ENCODE results near the gene DENND2A. TPM values are rescaled to one million over a fixed set of nuclear protein-coding genes. Genes with fewer than 3 reads are reported as not detected.

DENND2A gene, protein sequence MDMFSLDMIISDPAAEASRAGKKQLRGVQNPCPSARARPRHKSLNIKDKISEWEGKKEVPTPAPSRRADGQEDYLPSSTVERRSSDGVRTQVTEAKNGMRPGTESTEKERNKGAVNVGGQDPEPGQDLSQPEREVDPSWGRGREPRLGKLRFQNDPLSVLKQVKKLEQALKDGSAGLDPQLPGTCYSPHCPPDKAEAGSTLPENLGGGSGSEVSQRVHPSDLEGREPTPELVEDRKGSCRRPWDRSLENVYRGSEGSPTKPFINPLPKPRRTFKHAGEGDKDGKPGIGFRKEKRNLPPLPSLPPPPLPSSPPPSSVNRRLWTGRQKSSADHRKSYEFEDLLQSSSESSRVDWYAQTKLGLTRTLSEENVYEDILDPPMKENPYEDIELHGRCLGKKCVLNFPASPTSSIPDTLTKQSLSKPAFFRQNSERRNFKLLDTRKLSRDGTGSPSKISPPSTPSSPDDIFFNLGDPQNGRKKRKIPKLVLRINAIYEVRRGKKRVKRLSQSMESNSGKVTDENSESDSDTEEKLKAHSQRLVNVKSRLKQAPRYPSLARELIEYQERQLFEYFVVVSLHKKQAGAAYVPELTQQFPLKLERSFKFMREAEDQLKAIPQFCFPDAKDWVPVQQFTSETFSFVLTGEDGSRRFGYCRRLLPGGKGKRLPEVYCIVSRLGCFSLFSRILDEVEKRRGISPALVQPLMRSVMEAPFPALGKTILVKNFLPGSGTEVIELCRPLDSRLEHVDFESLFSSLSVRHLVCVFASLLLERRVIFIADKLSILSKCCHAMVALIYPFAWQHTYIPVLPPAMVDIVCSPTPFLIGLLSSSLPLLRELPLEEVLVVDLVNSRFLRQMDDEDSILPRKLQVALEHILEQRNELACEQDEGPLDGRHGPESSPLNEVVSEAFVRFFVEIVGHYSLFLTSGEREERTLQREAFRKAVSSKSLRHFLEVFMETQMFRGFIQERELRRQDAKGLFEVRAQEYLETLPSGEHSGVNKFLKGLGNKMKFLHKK
- 7.2 TPM for total RNA-seq
- long read RNA-seq, partial matches to known transcripts = 2 of 11 reads
- long read RNA-seq, other reads (novel, unspliced or antisense) = 6 of 11 reads

DNA sequence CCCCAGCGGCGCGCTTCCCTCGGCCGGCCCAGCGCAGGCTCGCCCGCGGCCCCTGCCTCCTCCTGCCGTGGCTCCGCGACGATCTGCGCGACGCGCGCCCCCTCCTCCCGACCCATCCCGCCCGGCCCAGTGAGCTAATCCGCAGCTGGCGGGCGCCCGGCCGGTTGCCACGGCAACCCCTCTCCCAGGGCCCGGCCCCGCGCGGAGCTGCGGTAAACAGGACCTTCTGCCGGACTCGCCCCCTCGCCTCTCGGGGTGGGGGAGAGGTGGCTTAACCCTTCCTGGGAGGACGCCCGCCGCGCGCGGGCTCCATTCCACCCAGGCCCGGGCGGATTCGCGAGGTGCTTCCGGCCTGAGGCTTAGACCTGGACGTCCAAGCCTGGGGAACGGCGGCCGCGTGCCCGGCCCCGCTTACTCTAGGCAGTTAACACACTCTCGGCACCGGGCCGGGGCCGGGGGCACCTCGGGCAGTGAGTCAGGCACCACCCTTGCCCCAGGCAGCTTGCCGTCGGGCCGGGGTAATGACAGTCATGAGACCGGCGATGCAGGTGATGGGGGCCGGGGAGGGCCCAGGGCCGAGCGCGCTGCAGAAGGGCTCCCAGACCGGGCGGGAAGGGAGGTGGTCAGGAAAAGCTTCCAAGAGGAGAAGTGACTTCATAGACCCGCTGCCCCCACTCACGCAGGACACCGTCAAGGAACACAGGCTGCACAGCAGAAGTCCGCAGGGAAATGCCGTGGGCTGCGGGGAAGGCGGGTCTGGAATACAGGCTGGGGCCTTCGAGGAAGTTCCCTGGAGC, at the start of gene DENND2A:
DENND2A (minus strand) TSS at position 87 of the 797 bp plus-strand sequence. CDS start 38,416 bp downstream, outside the sequence.
- intact Hi-C loops (cut with DNase I) = loop anchor here (5.0 kb wide), 1 partner anchor 99 kb away; no protein-coding TSS in a partner anchor

GRCh38 chr7:140689199-140690152, 48.9 kb upstream of the DENND2A start:
- peak; percentile 59 for DNase-seq (ENCODE audit: low spot score)
- intact Hi-C loops (cut with DNase I) = loop anchor here (10.0 kb wide), 3 partner anchors 235 to 865 kb away; partner anchors contain the start of genes AGK, BRAF and MRPS33

More for the DNA sequence above, at the start of gene DENND2A:
- peak; percentile 81 for DNase-seq (ENCODE audit: low spot score)

- intact Hi-C loops (cut with DNase I) = no loop called here
- DNase-seq (ENCODE audit: low spot score) = peak; percentile 46
These were observed 47.7 kb upstream of the DENND2A start for GRCh38 chr7:140688341-140688740.

- intact Hi-C loops (cut with DNase I) = no loop called here
- DNase-seq (ENCODE audit: low spot score) = peak; percentile 67
These were observed 46.3 kb upstream of the DENND2A start for GRCh38 chr7:140686921-140687320.

GRCh38 chr7:140685407-140686087, 44.9 kb upstream of the DENND2A start:
- intact Hi-C loops (cut with DNase I) = no loop called here
- peak; percentile 71 for DNase-seq (ENCODE audit: low spot score)

DNA sequence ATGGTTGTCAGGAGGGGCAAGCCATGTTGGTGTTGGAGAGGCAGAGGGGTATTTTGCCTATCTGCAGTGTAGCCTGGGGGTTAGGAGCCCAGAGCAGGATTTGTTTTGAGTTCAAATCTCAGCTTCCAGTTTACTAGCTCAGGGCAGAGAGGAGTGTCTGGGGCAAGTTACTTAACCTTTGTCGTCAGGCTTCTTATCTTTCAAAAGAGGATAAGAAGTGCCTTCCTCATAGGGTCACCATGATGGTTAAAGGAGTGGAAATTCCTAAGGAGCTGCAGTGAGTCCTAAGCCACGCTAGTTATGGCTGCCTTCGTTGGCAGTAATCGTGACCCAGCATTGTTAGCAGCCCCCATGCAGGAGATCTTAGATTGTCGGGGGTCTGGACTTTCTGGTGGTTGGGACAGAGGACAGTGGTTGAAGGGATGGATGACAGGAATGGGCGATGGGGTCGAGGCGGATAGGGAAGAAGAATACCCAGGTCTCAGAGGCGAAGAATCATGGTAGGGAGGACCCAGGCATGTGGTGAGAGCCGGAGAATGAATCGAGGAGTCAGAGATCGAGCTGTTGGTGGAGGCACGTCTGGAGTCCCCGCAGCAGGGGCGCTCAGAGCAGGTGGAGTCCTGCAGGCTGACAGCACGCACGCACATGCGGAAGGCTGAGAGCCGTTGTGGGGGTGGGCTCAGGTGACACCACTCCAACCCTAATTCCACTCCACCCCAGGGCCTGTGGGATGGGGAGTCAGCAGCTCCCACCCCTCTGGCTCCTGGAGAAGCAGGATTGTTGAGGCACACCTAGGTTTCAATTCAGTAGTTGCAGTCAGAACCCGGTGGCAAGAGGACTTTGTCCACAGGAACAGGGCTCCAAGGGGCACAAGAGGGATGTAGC, 43.7 kb upstream of the DENND2A start:
- peak; percentile 62 for DNase-seq (ENCODE audit: low spot score)
- intact Hi-C loops (cut with DNase I) = no loop called here

- intact Hi-C loops (cut with DNase I) = no loop called here
- DNase-seq (ENCODE audit: low spot score) = peak; percentile 27
These were observed 43.0 kb upstream of the DENND2A start for GRCh38 chr7:140683657-140684056.

GRCh38 chr7:140681766-140682165, 41.2 kb upstream of the DENND2A start:
- intact Hi-C loops (cut with DNase I) = no loop called here
- DNase-seq (ENCODE audit: low spot score) = no peak

GRCh38 chr7:140680886-140681285, 40.3 kb upstream of the DENND2A start:
- DNase-seq (ENCODE audit: low spot score) = peak; percentile 66
- intact Hi-C loops (cut with DNase I) = no loop called here

DNA sequence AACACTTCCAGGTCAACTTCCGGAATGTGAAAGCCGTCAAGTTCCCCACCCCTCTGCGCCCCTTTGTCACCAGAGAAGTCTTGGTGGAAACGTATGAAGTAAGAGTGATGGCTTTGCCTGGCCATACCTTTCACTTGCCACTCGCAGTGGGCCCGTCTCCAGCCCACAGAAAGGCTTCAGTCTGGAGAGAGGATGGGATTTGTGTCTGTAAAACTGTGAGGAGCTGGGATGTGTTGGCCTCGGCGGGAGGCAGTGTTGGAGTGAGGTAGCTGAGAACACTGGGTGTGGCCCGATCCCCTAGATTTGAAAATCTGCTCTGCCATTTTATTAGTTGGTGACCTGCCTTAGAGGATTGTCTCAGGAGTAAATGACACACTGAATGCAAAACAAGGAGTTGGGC, 38.6 kb upstream of the DENND2A start:
- intact Hi-C loops (cut with DNase I) = loop anchor here (10.0 kb wide), 1 partner anchor 96 kb away; no protein-coding TSS in a partner anchor
- DNase-seq (ENCODE audit: low spot score) = no peak

DNA sequence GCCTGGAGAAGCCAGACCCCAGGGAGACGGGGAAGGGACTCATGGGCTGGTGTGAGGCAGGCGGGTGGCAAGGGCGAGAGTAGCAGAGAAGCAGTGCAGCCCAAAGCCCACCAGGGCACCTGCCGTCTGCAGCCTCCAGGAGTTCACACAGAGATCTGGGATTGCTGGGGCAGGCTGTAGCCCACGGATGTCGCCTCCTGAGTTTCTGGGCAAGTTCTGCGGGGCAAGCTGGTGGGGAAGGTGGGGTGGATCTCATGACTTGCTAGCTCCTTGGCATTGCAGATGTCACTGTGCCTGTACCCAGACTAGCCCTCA, 38.2 kb upstream of the DENND2A start:
- DNase-seq (ENCODE audit: low spot score) = peak; percentile 58
- intact Hi-C loops (cut with DNase I) = loop anchor here (10.0 kb wide), 1 partner anchor 96 kb away; no protein-coding TSS in a partner anchor

DNA sequence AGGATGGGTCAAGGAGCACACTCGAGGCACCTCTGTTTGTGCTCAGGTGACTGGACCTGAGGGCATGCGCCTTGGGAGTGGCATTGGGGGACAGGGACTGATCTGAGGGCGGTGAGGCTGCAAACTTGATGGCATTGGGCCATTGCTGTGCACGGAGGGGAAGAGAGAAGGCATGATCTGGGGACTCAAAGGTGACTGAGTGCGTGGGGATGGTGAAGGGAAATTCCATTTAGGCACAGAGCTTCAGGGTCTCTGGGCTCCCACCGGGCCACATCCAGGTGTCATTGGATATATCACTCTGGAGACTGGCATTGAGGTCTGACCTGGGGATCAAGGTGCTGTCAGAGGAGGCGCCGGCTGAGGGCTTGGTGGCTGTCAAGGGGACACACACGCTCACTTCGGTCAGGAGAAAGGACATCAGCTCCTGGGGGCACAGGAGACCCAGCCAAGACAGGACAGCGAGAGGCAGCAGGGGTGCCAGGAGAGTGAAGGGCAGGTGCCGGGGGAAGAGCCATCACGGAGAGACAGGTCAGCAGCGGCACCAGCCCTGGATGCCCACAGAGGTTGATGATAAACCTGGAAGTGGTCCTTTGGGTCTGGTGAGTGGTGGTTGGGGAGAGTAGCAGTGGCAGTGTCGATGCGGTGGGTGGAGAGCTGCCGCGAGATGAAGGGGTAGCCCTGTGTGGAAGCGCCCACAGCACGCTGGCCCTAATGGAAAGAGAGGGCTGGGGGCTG, 37.6 kb upstream of the DENND2A start:
- DNase-seq (ENCODE audit: low spot score) = peak; percentile 55
- intact Hi-C loops (cut with DNase I) = loop anchor here (10.0 kb wide), 1 partner anchor 97 kb away; no protein-coding TSS in a partner anchor

- no peak for DNase-seq (ENCODE audit: low spot score)
- intact Hi-C loops (cut with DNase I) = loop anchor here (10.0 kb wide), 1 partner anchor 97 kb away; no protein-coding TSS in a partner anchor
These were observed 36.9 kb upstream of the DENND2A start for GRCh38 chr7:140677496-140677895.

DNA sequence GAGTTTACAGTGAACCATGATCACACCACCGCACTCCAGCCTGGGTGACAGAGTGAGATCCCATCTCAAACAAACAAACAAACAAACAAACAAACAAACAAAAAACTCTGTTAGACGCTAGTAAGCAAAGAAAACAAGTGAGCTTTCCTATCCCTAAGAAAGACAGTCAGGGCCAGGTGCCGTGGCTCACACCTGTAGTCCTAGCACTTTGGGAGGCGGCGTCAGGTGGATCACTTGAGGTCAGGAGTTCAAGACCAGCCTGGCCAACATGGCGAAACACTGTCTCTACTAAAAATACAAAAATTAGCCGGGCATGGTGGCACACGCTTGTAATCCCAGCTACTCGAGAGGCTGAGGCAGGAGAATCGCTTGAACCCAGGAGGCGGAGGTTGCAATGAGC, 36.3 kb upstream of the DENND2A start:
- peak; percentile 41 for DNase-seq (ENCODE audit: low spot score)
- intact Hi-C loops (cut with DNase I) = loop anchor here (10.0 kb wide), 1 partner anchor 98 kb away; no protein-coding TSS in a partner anchor

DNA sequence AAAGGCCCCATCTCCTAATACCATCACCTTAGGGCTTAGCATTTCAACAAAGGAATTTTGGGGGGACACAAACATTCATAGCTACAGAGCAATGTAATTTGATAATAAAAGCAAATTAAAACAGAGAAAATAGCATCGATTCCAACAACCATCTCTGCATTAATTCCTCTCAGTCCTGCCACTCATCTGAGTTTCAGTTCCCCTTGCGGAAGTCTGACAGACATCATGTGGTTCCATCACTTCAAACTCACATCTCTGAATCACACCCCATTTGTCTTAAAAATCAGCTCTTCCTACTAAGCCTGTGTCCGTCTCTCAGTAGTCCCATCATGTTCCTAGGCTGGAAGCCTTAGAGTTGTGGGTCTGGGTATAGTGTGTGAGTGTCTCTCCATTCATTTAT, 35.7 kb upstream of the DENND2A start:
- DNase-seq (ENCODE audit: low spot score) = peak; percentile 10
- intact Hi-C loops (cut with DNase I) = loop anchor here (10.0 kb wide), 1 partner anchor 98 kb away; no protein-coding TSS in a partner anchor

Measured in cardiac septum (tissue), 1 donor.